IMR-90 (cell line): ENCODE data around the gene PALLD. TPM values are rescaled to one million over a fixed set of nuclear protein-coding genes. Genes with fewer than 3 reads are reported as not detected.

Source experiments
- ATAC-seq: fragments of 200-7000 bp; cut with Tn5 transposase; 2 replicates; pipeline ENCODE4 v1.9.1; 2020; ENCODE audit warnings: low read depth, mild to moderate bottlenecking, moderate library complexity
- BruUV-seq: library from RNA; stranded (reverse); fragments of 400-500 nt; replicated peaks from 2 replicates; lab custom pipeline; 2021; lab: Mats Ljungman, UMichigan
- CTCF ChIA-PET: fragments of 300-600 bp; formaldehyde crosslinking; extraction: SDS; loops from one replicate; lab custom pipeline; 2021; ENCODE audit warnings: antibody characterized with exemption; lab: Yijun Ruan, JAX
- POLR2A ChIA-PET: fragments of 300-600 bp; sonication (Branson Sonifier 250); formaldehyde crosslinking; loops from one replicate; lab custom pipeline; 2022; ENCODE audit warnings: antibody characterized with exemption; ENCODE audit not compliant: unreplicated experiment; lab: Charles Lee
- DNase-seq: peaks from one replicate; pipeline ENCODE4 v3.0.0; 2013
- H2AFZ ChIP-seq: replicated peaks from 2 replicates; pipeline ENCODE3; 2013; ENCODE audit warnings: low read length, mild to moderate bottlenecking; ENCODE audit not compliant: poor library complexity
- H2AK5ac ChIP-seq: 2 replicates; pipeline ENCODE4 v1.6.1; 2013; ENCODE audit warnings: low read depth, low read length, inconsistent platforms
- H2AK9ac ChIP-seq: replicated peaks from 2 replicates; pipeline ENCODE3; 2013; ENCODE audit warnings: mild to moderate bottlenecking, low read depth, low read length, moderate library complexity; ENCODE audit not compliant: poor library complexity
- H2BK120ac ChIP-seq: 2 replicates; pipeline ENCODE4 v1.6.1; 2013; ENCODE audit warnings: low read depth, low read length, inconsistent platforms
- H2BK15ac ChIP-seq: 3 replicates; pipeline ENCODE4 v1.6.1; 2013; ENCODE audit warnings: low read depth, low read length, inconsistent platforms
- H2BK20ac ChIP-seq: 2 replicates; pipeline ENCODE4 v1.6.1; 2013; ENCODE audit warnings: low read depth, mild to moderate bottlenecking, inconsistent platforms, low read length, moderate library complexity
- H2BK5ac ChIP-seq: 2 replicates; pipeline ENCODE4 v1.6.1; 2013; ENCODE audit warnings: mild to moderate bottlenecking, low read depth, low read length, inconsistent platforms; ENCODE audit not compliant: poor library complexity, severe bottlenecking
- H3K14ac ChIP-seq: replicated peaks from 2 replicates; pipeline ENCODE4 v1.6.1; 2013; ENCODE audit warnings: low read depth, low read length, inconsistent platforms
- H3K18ac ChIP-seq: 2 replicates; pipeline ENCODE4 v1.6.1; 2013; ENCODE audit warnings: low read depth, low read length, control low read depth
- H3K23ac ChIP-seq: 2 replicates; pipeline ENCODE4 v1.6.1; 2013; ENCODE audit warnings: low read depth, low read length, inconsistent platforms
- H3K27ac ChIP-seq: 2 replicates; pipeline ENCODE4 v1.5.1; 2013; ENCODE audit warnings: mild to moderate bottlenecking, control low read depth, low read length; ENCODE audit not compliant: insufficient read depth
- H3K27me3 ChIP-seq: 2 replicates; pipeline ENCODE4 v1.6.1; 2013; ENCODE audit warnings: low read length; ENCODE audit not compliant: control insufficient read depth, insufficient read depth
- H3K36me3 ChIP-seq: 2 replicates; pipeline ENCODE4 v1.6.1; 2013; ENCODE audit warnings: low read length, mixed read lengths; ENCODE audit not compliant: control insufficient read depth, insufficient read depth
- H3K4ac ChIP-seq: 2 replicates; pipeline ENCODE4 v1.6.1; 2013; ENCODE audit warnings: low read depth, low read length, inconsistent platforms
- H3K4me1 ChIP-seq: 2 replicates; pipeline ENCODE4 v1.6.1; 2013; ENCODE audit warnings: low read length, mixed read lengths; ENCODE audit not compliant: control insufficient read depth, insufficient read depth
- H3K4me2 ChIP-seq: 2 replicates; pipeline ENCODE4 v1.6.1; 2013; ENCODE audit warnings: low read depth, mild to moderate bottlenecking, control low read depth, low read length, moderate library complexity
- H3K4me3 ChIP-seq: 2 replicates; pipeline ENCODE4 v1.5.1; 2013; ENCODE audit warnings: low read depth, mild to moderate bottlenecking, control low read depth, low read length, moderate library complexity; ENCODE audit not compliant: insufficient read depth
- H3K56ac ChIP-seq: 2 replicates; pipeline ENCODE4 v1.6.1; 2013; ENCODE audit warnings: low read length, inconsistent platforms; ENCODE audit not compliant: insufficient read depth; ENCODE audit errors: extremely low read depth
- H3K79me1 ChIP-seq, 2 experiments: 2 replicates each; pipeline ENCODE4 v1.6.1; 2013; ENCODE audit warnings: low read length in 2 of 2, inconsistent platforms in 1 of 2, low read depth in 1 of 2
- H3K9ac ChIP-seq: 2 replicates; pipeline ENCODE4 v1.6.1; 2013; ENCODE audit warnings: low read depth, low read length, control low read depth
- H3K9me1 ChIP-seq: 2 replicates; pipeline ENCODE4 v1.6.1; 2013; ENCODE audit warnings: low read length, inconsistent platforms; ENCODE audit not compliant: insufficient read depth
- H3K9me3 ChIP-seq: 2 replicates; pipeline ENCODE4 v1.6.1; 2013; ENCODE audit warnings: low read length; ENCODE audit not compliant: control insufficient read depth, insufficient read depth
- H4K20me1 ChIP-seq: 2 replicates; pipeline ENCODE4 v1.6.1; 2013; ENCODE audit warnings: low read length, inconsistent platforms; ENCODE audit not compliant: insufficient read depth
- H4K5ac ChIP-seq: 2 replicates; pipeline ENCODE4 v1.6.1; 2013; ENCODE audit warnings: mild to moderate bottlenecking, low read depth, low read length, control low read depth
- H4K8ac ChIP-seq, 2 experiments: 2 replicates each; pipeline ENCODE4 v1.6.1; 2013; ENCODE audit warnings: low read depth in 2 of 2, low read length in 2 of 2, control low read depth in 1 of 2, inconsistent platforms in 1 of 2
- H4K91ac ChIP-seq: 2 replicates; pipeline ENCODE4 v1.6.1; 2013; ENCODE audit warnings: low read depth, low read length, inconsistent platforms; ENCODE audit not compliant: insufficient read depth
- BHLHE40 ChIP-seq: fragments of 150-350 bp; IDR thresholded peaks from 2 replicates; pipeline ENCODE4 v1.6.1; 2016; ENCODE audit warnings: mild to moderate bottlenecking, low read depth, low read length
- CEBPB ChIP-seq: IDR thresholded peaks from 2 replicates; pipeline ENCODE4 v1.6.1; 2012; ENCODE audit warnings: low read depth, low read length, improper control_type of control experiment
- ELK1 ChIP-seq: fragments of 150-350 bp; IDR thresholded peaks from 2 replicates; pipeline ENCODE4 v1.6.1; 2016; ENCODE audit warnings: low read depth, mild to moderate bottlenecking, low read length, moderate library complexity, borderline replicate concordance
- MAFK ChIP-seq: IDR thresholded peaks from 2 replicates; pipeline ENCODE4 v1.6.1; 2012; ENCODE audit warnings: low read depth, low read length, improper control_type of control experiment
- MAZ ChIP-seq: IDR thresholded peaks from 2 replicates; pipeline ENCODE4 v1.6.1; 2012; ENCODE audit warnings: low read depth, mild to moderate bottlenecking, low read length, improper control_type of control experiment, moderate library complexity, borderline replicate concordance
- POLR2A ChIP-seq: IDR thresholded peaks from 2 replicates; pipeline ENCODE4 v1.6.1; 2012; ENCODE audit warnings: mild to moderate bottlenecking, low read depth, low read length
- RAD21 ChIP-seq: IDR thresholded peaks from 2 replicates; pipeline ENCODE4 v1.6.1; 2012; ENCODE audit warnings: low read length, improper control_type of control experiment
- RFX5 ChIP-seq: IDR thresholded peaks from 2 replicates; pipeline ENCODE4 v1.8.0; 2012; ENCODE audit warnings: low read depth, mild to moderate bottlenecking, low read length, moderate library complexity
- SMC3 ChIP-seq: fragments of 150-350 bp; IDR thresholded peaks from 2 replicates; pipeline ENCODE4 v1.6.1; 2016; ENCODE audit warnings: low read depth, mild to moderate bottlenecking, antibody characterized with exemption, low read length, moderate library complexity
- USF2 ChIP-seq: fragments of 150-350 bp; IDR thresholded peaks from 2 replicates; pipeline ENCODE4 v1.6.1; 2017; ENCODE audit warnings: mild to moderate bottlenecking, antibody characterized with exemption, low read length, low read depth
- WGBS, 2 experiments: methylation state at CpG; one replicate each; pipeline versions ENCODE4 v1.1.5 to v1.1.7; 2013; ENCODE audit warnings: missing lambda C conversion rate in 2 of 2; ENCODE audit not compliant: insufficient read length in 1 of 2; ENCODE audit errors: extremely low coverage in 2 of 2; 5-methylcytosine and 5-hydroxymethylcytosine counted together
- dilution Hi-C: fragments of 300-500 bp; cut with HindIII; formaldehyde crosslinking; loops from one replicate; pipeline ENCODE4 v1.14.3; 2018; ENCODE audit warnings: low sequenced_read_pairs; ENCODE audit not compliant: unreplicated experiment
- in situ Hi-C: fragments of 300-500 bp; cut with MboI; formaldehyde crosslinking; loops from 3 replicates; pipeline ENCODE4 v1.14.3; 2019; ENCODE audit warnings: low sequenced_read_pairs, inconsistent platforms, mixed read lengths
- intact Hi-C: fragments of 100-400 bp; cut with micrococcal nuclease; formaldehyde crosslinking; loops from 2 replicates; pipeline ENCODE4 v1.10.0; 2022
- polyA plus RNA-seq, 3 experiments: library from polyadenylated mRNA; depleted of rRNA; stranded (reverse); fragments of >200 nt; gene quantifications; 2 replicates each; pipeline ENCODE4 v1.2.3, GENCODE V29; 2012; ENCODE audit warnings: low replicate concordance in 1 of 3
- total RNA-seq: library from RNA; depleted of rRNA; stranded (reverse); fragments of >200 nt; gene quantifications from 2 replicates; pipeline ENCODE4 v1.2.3, GENCODE V29; 2012
- TF ChIP-seq, protein P1 (sequence below): conservative IDR thresholded peaks from 2 replicates; pipeline ENCODE4 v1.5.1; 2012; ENCODE audit warnings: mild to moderate bottlenecking, low read depth, low read length, improper control_type of control experiment

The PALLD gene
- total and polyA plus RNA-seq, 2 of the 4 experiments (the other 2 are of a cell fraction): 91.0 to 91.9 TPM

GRCh38 chr4:168849030-168849675 lies 352.3 kb downstream of the PALLD start:
- Histone ChIP-seq H3K27ac (peak overlapping the region; percentile 42; the same call in 1 of the 2 replicates), H2BK15ac (0 out of 3 replicates have a peak overlapping the region, but pooled peaks have one; percentile 3), H3K9me3 (no peaks in the 10 kb centered on the region), H3K9ac (peak overlapping the region; percentile 63), H4K20me1 (peaks cover 42% of the 10 kb centered on the region), H3K9me1 (peaks cover 16% of the 10 kb centered on the region), H3K56ac (peak overlapping the region; percentile 55; the same call in 1 of the 2 replicates), H4K8ac (peak overlapping the region in 1 of 2 experiments; percentile 37; a peak in 3 of 4 replicates), H2BK120ac (peak overlapping the region; percentile 59), H2AK5ac (no peak overlapping the region), H3K18ac (peak overlapping the region; percentile 81; the same call in 1 of the 2 replicates), H3K4me3 (no peak overlapping the region; the same call in 1 of the 2 replicates), H3K4me2 (peak overlapping the region; percentile 91), H3K4ac (peak overlapping the region; percentile 61; the same call in 1 of the 2 replicates), H2BK20ac (peak overlapping the region; percentile 1; the same call in 1 of the 2 replicates), H3K27me3 (no peaks in the 10 kb centered on the region), H4K91ac (peak overlapping the region; percentile 44; the same call in 1 of the 2 replicates), H2AFZ (no peak overlapping the region), H3K4me1 (peaks cover 21% of the 10 kb centered on the region), H4K5ac (peak overlapping the region; percentile 36; the same call in 1 of the 2 replicates), H2AK9ac (no peak overlapping the region), H3K23ac (peak overlapping the region; percentile 20), H3K14ac (peak overlapping the region; percentile 46; the same call in 1 of the 2 replicates), H2BK5ac (peak overlapping the region; percentile 93), H3K79me1 (peaks cover 19 to 75% of the 10 kb centered on the region in 2 experiments), H3K36me3 (peaks cover 16% of the 10 kb centered on the region)
- TF ChIP-seq RFX5: no peak
- no peak for TF ChIP-seq MAZ
- no peak for TF ChIP-seq ELK1
- TF ChIP-seq, protein P1, sequence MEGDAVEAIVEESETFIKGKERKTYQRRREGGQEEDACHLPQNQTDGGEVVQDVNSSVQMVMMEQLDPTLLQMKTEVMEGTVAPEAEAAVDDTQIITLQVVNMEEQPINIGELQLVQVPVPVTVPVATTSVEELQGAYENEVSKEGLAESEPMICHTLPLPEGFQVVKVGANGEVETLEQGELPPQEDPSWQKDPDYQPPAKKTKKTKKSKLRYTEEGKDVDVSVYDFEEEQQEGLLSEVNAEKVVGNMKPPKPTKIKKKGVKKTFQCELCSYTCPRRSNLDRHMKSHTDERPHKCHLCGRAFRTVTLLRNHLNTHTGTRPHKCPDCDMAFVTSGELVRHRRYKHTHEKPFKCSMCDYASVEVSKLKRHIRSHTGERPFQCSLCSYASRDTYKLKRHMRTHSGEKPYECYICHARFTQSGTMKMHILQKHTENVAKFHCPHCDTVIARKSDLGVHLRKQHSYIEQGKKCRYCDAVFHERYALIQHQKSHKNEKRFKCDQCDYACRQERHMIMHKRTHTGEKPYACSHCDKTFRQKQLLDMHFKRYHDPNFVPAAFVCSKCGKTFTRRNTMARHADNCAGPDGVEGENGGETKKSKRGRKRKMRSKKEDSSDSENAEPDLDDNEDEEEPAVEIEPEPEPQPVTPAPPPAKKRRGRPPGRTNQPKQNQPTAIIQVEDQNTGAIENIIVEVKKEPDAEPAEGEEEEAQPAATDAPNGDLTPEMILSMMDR: no peak
- no peak for TF ChIP-seq BHLHE40
- no peak for TF ChIP-seq SMC3
- no peak for TF ChIP-seq USF2
- no peak for TF ChIP-seq CEBPB
- TF ChIP-seq RAD21: no peak
- TF ChIP-seq MAFK: no peak
- TF ChIP-seq POLR2A: no peak
- ATAC-seq (peak; percentile 21), DNase-seq (peak; percentile 59)
- dilution Hi-C loops (no loop called here), in situ Hi-C loops (no loop called here), intact Hi-C loops (loop anchor here (5.0 to 10.0 kb wide), 2 partner anchors 137 to 334 kb away; no protein-coding TSS in a partner anchor)
- CTCF ChIA-PET: interaction anchor here (1.2 to 1.6 kb wide), 2 partner anchors 138 to 139 kb away, joined by 3 to 4 read pairs; no protein-coding TSS in a partner anchor
- POLR2A ChIA-PET: interaction anchor here (1.2 kb wide), 1 partner anchor 9 kb away, joined by 5 read pairs; no protein-coding TSS in a partner anchor
- BruUV-seq: TSS peak; percentile 2
- WGBS, 2 experiments: 21% methylated on average over 3 of the region's 10 CpGs; no CpG with 5 or more reads in 1 of the 2 experiments
